GM12878 (cell line): ENCODE measurements around the gene PPP1R26. TPM values are rescaled to one million over a fixed set of nuclear protein-coding genes. Genes with fewer than 3 reads are reported as not detected.

Source experiments
- ATAC-seq: fragments of 200-7000 bp; cut with Tn5 transposase; 3 replicates; pipeline ENCODE4 v1.9.1; 2020; ENCODE audit warnings: mild to moderate bottlenecking, moderate library complexity
- BruUV-seq: library from RNA; stranded (reverse); fragments of 400-500 nt; replicated peaks from 2 replicates; lab custom pipeline; 2021; lab: Mats Ljungman, UMichigan
- CTCF ChIA-PET: fragments of 300-600 bp; sonication (Branson Sonifier 250); formaldehyde crosslinking; extraction: SDS; loops from one replicate; lab custom pipeline; 2021; ENCODE audit warnings: inconsistent platforms; lab: Yijun Ruan, JAX
- POLR2A ChIA-PET: fragments of 350-600 bp; formaldehyde crosslinking; extraction: SDS; loops from one replicate; lab custom pipeline; 2021; ENCODE audit warnings: inconsistent platforms; lab: Charles Lee
- RAD21 ChIA-PET: fragments of 300-600 bp; sonication (Branson Sonifier 250); formaldehyde crosslinking; loops from one replicate; lab custom pipeline; 2023; ENCODE audit warnings: antibody characterized with exemption; ENCODE audit not compliant: unreplicated experiment; lab: Charles Lee
- SMC1A ChIA-PET: fragments of 300-600 bp; sonication (Branson Sonifier 250); formaldehyde crosslinking; loops from one replicate; lab custom pipeline; 2023; ENCODE audit not compliant: unreplicated experiment, uncharacterized antibody; lab: Charles Lee
- DNase-seq: peaks from one replicate; pipeline ENCODE4 v3.0.0-alpha.2; 2011; ENCODE audit warnings: low read depth, low spot score
- FAIRE-seq: peaks from 3 replicates; lab custom pipeline; 2011; peaks lifted over from hg19 to GRCh38; lab: Jason Lieb, UNC
- H2AFZ ChIP-seq: 2 replicates; pipeline ENCODE4 v1.6.0; 2011; ENCODE audit warnings: low read depth, low read length, control low read depth; ENCODE audit not compliant: control insufficient read depth
- H3K27ac ChIP-seq: 2 replicates; pipeline ENCODE4 v1.5.1; 2011; ENCODE audit warnings: control low read depth; ENCODE audit not compliant: control insufficient read depth, insufficient read depth
- H3K27me3 ChIP-seq, 2 experiments: replicated peaks in 1 of 2; 2 replicates each; pipeline versions ENCODE4 v1.6.0 to v1.6.1; 2011; ENCODE audit warnings: low read length in 1 of 2; ENCODE audit not compliant: control insufficient read depth in 2 of 2, insufficient read depth in 2 of 2
- H3K36me3 ChIP-seq, 2 experiments: 2 replicates each; pipeline ENCODE4 v1.5.1; 2011; ENCODE audit warnings: low read length in 1 of 2; ENCODE audit not compliant: control insufficient read depth in 2 of 2, insufficient read depth in 2 of 2
- H3K4me1 ChIP-seq: 2 replicates; pipeline ENCODE4 v1.6.1; 2011; ENCODE audit warnings: mild to moderate bottlenecking, low read length, moderate library complexity, mixed read lengths; ENCODE audit not compliant: control insufficient read depth, insufficient read depth
- H3K4me2 ChIP-seq: 2 replicates; pipeline ENCODE4 v1.6.0; 2011; ENCODE audit warnings: control low read depth; ENCODE audit not compliant: control insufficient read depth, insufficient read depth
- H3K4me3 ChIP-seq: fragments of 200-600 bp; sonication (generic); 2 replicates; pipeline ENCODE4 v1.5.1; 2016
- H3K79me2 ChIP-seq: 2 replicates; pipeline ENCODE4 v1.6.0; 2011; ENCODE audit warnings: low read length; ENCODE audit not compliant: control insufficient read depth, insufficient read depth
- H3K9ac ChIP-seq: 2 replicates; pipeline ENCODE4 v1.8.0; 2011; ENCODE audit warnings: low read length, control low read depth, mixed read lengths; ENCODE audit not compliant: control insufficient read depth, insufficient read depth
- H3K9me3 ChIP-seq: replicated peaks from 3 replicates; pipeline ENCODE4 v1.5.1; 2011; ENCODE audit warnings: mild to moderate bottlenecking, low read length; ENCODE audit not compliant: control insufficient read depth, insufficient read depth
- H4K20me1 ChIP-seq: 2 replicates; pipeline ENCODE4 v1.6.0; 2011; ENCODE audit not compliant: control insufficient read depth, insufficient read depth
- CHD2 ChIP-seq: IDR thresholded peaks from 2 replicates; pipeline ENCODE4 v1.6.1; 2011; ENCODE audit warnings: low read depth, low read length, improper control_type of control experiment, borderline replicate concordance
- FOS ChIP-seq: IDR thresholded peaks from 3 replicates; pipeline ENCODE4 v1.6.1; 2011; ENCODE audit warnings: borderline replicate concordance; ENCODE audit not compliant: insufficient read length; ENCODE audit errors: extremely low read depth
- GABPA ChIP-seq: IDR thresholded peaks from 2 replicates; pipeline ENCODE4 v1.6.1; 2014; ENCODE audit warnings: antibody characterized with exemption, low read depth, mild to moderate bottlenecking, inconsistent platforms
- HDGF ChIP-seq: fragments of 450-650 bp; IDR thresholded peaks from 2 replicates; pipeline ENCODE4 v1.6.1; 2016; ENCODE audit warnings: antibody characterized with exemption
- IRF5 ChIP-seq: fragments of 450-650 bp; IDR thresholded peaks from 2 replicates; pipeline ENCODE4 v1.6.1; 2017; ENCODE audit warnings: borderline replicate concordance
- NFXL1 ChIP-seq: fragments of 450-650 bp; IDR thresholded peaks from 2 replicates; pipeline ENCODE4 v1.6.1; 2017; ENCODE audit warnings: antibody characterized with exemption, mild to moderate bottlenecking, borderline replicate concordance
- RELB ChIP-seq: fragments of 450-650 bp; IDR thresholded peaks from 2 replicates; pipeline ENCODE4 v1.6.1; 2017; ENCODE audit warnings: low read depth, mild to moderate bottlenecking, moderate library complexity
- SKIL ChIP-seq: fragments of 450-650 bp; IDR thresholded peaks from 2 replicates; pipeline ENCODE4 v1.6.1; 2017; ENCODE audit warnings: mild to moderate bottlenecking, low read depth, inconsistent platforms; ENCODE audit not compliant: poor library complexity, severe bottlenecking
- ZNF207 ChIP-seq: fragments of 450-650 bp; IDR thresholded peaks from 2 replicates; pipeline ENCODE4 v1.6.1; 2014; ENCODE audit warnings: antibody characterized with exemption, mild to moderate bottlenecking, borderline replicate concordance
- WGBS: methylation state at CpG from one replicate; pipeline ENCODE4 v1.1.6; 2016; ENCODE audit warnings: low lambda C conversion rate; ENCODE audit not compliant: insufficient replicate concordance, insufficient coverage; ENCODE audit errors: missing lambda C conversion rate; 5-methylcytosine and 5-hydroxymethylcytosine counted together
- in situ Hi-C: fragments of 300-500 bp; cut with MboI; formaldehyde crosslinking; loops from 9 replicates; pipeline ENCODE4 v1.14.3; 2018; ENCODE audit warnings: mixed read lengths
- intact Hi-C: fragments of 100-400 bp; cut with micrococcal nuclease; formaldehyde crosslinking; loops from one replicate; pipeline ENCODE4 v1.14.2; 2022; ENCODE audit not compliant: unreplicated experiment
- polyA plus RNA-seq, 11 experiments: library from polyadenylated mRNA; depleted of rRNA in 4 of 11; unstranded in 6 of 11; stranded (reverse) in 5 of 11; fragments of >200 nt; fragmentation: Nextera tagmentation in 4 of 11; fragmentation: Illumina TruSeq in 1 of 11; extraction: Ambion mirVana in 4 of 11; extraction: Trizol in 1 of 11; gene quantifications; 1 replicate in 1 of 11; 2 replicates in 10 of 11; pipeline versions ENCODE4 v1.2.1 to v1.2.3, GENCODE V29; 2011 to 2016; ENCODE audit warnings: inconsistent platforms in 2 of 11, missing spikeins in 2 of 11, low read depth in 1 of 11
- total RNA-seq, 4 experiments: library from RNA; depleted of rRNA in 3 of 4; stranded (reverse); fragments of >200 nt in 3 of 4; fragmentation: Illumina TruSeq in 1 of 4; extraction: Trizol in 1 of 4; gene quantifications; 2 replicates each; pipeline versions ENCODE4 v1.2.1 to v1.2.3, GENCODE V29; 2013 to 2021
- TF ChIP-seq, protein P1 (sequence below): IDR thresholded peaks from 2 replicates; pipeline ENCODE4 v1.6.1; 2012; ENCODE audit warnings: mild to moderate bottlenecking, low read depth, low read length

The PPP1R26 gene
- total and polyA plus RNA-seq, 10 of the 15 experiments (the other 5 are each of a cell fraction or from before 2014, with no cell fraction given): 0.02 to 1.9 (median 0.18) TPM

GRCh38 chr9:135526089-135526729, 46.6 kb downstream of the PPP1R26 start:
- ChIA-PET POLR2A (no interaction called here), CTCF (no interaction called here), SMC1A (no interaction called here), RAD21 (no interaction called here)
- Histone ChIP-seq H3K9me3 (no peaks in the 10 kb centered on the region), H3K27me3 (peaks cover 0 to 1% of the 10 kb centered on the region in 2 experiments; a peak in 1 of 4 replicates), H3K4me3 (no peak overlapping the region), H2AFZ (no peak overlapping the region), H3K4me2 (no peak overlapping the region), H3K36me3 (no peaks in the 10 kb centered on the region), H3K4me1 (no peaks in the 10 kb centered on the region), H3K79me2 (no peaks in the 10 kb centered on the region), H4K20me1 (no peaks in the 10 kb centered on the region), H3K27ac (no peak overlapping the region), H3K9ac (no peak overlapping the region)
- 26% methylated on average over 6 of the region's 11 CpGs for WGBS
- intact Hi-C loops: no loop called here
- ATAC-seq (no peak), FAIRE-seq (no peak), DNase-seq (no peak)
- in situ Hi-C loops: no loop called here
- no TSS peak for BruUV-seq
- no peak for TF ChIP-seq NFXL1
- TF ChIP-seq, protein P1, sequence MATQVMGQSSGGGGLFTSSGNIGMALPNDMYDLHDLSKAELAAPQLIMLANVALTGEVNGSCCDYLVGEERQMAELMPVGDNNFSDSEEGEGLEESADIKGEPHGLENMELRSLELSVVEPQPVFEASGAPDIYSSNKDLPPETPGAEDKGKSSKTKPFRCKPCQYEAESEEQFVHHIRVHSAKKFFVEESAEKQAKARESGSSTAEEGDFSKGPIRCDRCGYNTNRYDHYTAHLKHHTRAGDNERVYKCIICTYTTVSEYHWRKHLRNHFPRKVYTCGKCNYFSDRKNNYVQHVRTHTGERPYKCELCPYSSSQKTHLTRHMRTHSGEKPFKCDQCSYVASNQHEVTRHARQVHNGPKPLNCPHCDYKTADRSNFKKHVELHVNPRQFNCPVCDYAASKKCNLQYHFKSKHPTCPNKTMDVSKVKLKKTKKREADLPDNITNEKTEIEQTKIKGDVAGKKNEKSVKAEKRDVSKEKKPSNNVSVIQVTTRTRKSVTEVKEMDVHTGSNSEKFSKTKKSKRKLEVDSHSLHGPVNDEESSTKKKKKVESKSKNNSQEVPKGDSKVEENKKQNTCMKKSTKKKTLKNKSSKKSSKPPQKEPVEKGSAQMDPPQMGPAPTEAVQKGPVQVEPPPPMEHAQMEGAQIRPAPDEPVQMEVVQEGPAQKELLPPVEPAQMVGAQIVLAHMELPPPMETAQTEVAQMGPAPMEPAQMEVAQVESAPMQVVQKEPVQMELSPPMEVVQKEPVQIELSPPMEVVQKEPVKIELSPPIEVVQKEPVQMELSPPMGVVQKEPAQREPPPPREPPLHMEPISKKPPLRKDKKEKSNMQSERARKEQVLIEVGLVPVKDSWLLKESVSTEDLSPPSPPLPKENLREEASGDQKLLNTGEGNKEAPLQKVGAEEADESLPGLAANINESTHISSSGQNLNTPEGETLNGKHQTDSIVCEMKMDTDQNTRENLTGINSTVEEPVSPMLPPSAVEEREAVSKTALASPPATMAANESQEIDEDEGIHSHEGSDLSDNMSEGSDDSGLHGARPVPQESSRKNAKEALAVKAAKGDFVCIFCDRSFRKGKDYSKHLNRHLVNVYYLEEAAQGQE: no peak
- TF ChIP-seq FOS: no peak
- TF ChIP-seq HDGF: no peak
- TF ChIP-seq RELB: no peak
- no peak for TF ChIP-seq GABPA
- TF ChIP-seq CHD2: no peak
- TF ChIP-seq ZNF207: no peak
- TF ChIP-seq IRF5: no peak
- TF ChIP-seq SKIL: no peak
